ENCODE data around the gene CYP2E1. TPM values are rescaled to one million over a fixed set of nuclear protein-coding genes. Genes with fewer than 3 reads are reported as not detected.

The CYP2E1 gene
- total RNA-seq: 1 to 10 TPM in 1 of 2 donors, under 1 TPM in 1; 0.90 to 3.5 TPM

GRCh38 chr10:133526957-133527588 lies at the start of gene CYP2E1:
TSS of gene CYP2E1 (plus strand) at chr10:133527363. CDS start at chr10:133527396, 33 bp downstream.
- Histone ChIP-seq H3K36me3 (no peaks in the 10 kb centered on the region), H3K9me3 (no peaks in the 10 kb centered on the region), H3K27me3 (peaks cover 32% of the 10 kb centered on the region), H3K4me1 (no peaks in the 10 kb centered on the region), H3K9ac (ENCODE audit: low read depth in 2 of 2, low read length in 2 of 2) (no peak within 1 kb of the TSS), H3K27ac (no peak within 1 kb of the TSS), H3K4me3 (no peak within 1 kb of the TSS)
- no peak for DNase-seq
- intact Hi-C loops (cut with DNase I): loop anchor here (10.0 kb wide), 2 partner anchors 92 to 202 kb away; no protein-coding TSS in a partner anchor
- TF ChIP-seq CTCF (IDR thresholded peaks at IDR 0.05): no peak

- H3K4me3 ChIP-seq: no peak overlapping the region
- H3K9me3 ChIP-seq: no peaks in the 10 kb centered on the region
- no peak overlapping the region for H3K9ac ChIP-seq (ENCODE audit: low read depth in 2 of 2, low read length in 2 of 2)
- H3K27me3 ChIP-seq: no peaks in the 10 kb centered on the region
- TF ChIP-seq CTCF (IDR thresholded peaks at IDR 0.05): no peak
- no peak for DNase-seq
- no peak overlapping the region for H3K27ac ChIP-seq
- intact Hi-C loops (cut with DNase I): no loop called here
- no peaks in the 10 kb centered on the region for H3K4me1 ChIP-seq
- H3K36me3 ChIP-seq: no peaks in the 10 kb centered on the region
Observed at GRCh38 chr10:133481086-133481643, 46.0 kb upstream of the CYP2E1 start.

GRCh38 chr10:133481657-133482056 lies 45.5 kb upstream of the CYP2E1 start:
- Histone ChIP-seq H3K9me3 (no peaks in the 10 kb centered on the region), H3K36me3 (no peaks in the 10 kb centered on the region), H3K4me1 (no peaks in the 10 kb centered on the region), H3K27me3 (no peaks in the 10 kb centered on the region), H3K9ac (ENCODE audit: low read depth in 2 of 2, low read length in 2 of 2) (no peak overlapping the region), H3K27ac (no peak overlapping the region), H3K4me3 (no peak overlapping the region)
- DNase-seq: no peak
- intact Hi-C loops (cut with DNase I): no loop called here
- no peak for TF ChIP-seq CTCF (IDR thresholded peaks at IDR 0.05)

GRCh38 chr10:133484818-133485217 lies 42.3 kb upstream of the CYP2E1 start:
- H3K36me3 ChIP-seq: no peaks in the 10 kb centered on the region
- no peaks in the 10 kb centered on the region for H3K27me3 ChIP-seq
- no peak for DNase-seq
- no peak overlapping the region for H3K9ac ChIP-seq (ENCODE audit: low read depth in 2 of 2, low read length in 2 of 2)
- no peak overlapping the region for H3K4me3 ChIP-seq
- H3K27ac ChIP-seq: no peak overlapping the region
- intact Hi-C loops (cut with DNase I): no loop called here
- TF ChIP-seq CTCF (IDR thresholded peaks at IDR 0.05): no peak
- H3K9me3 ChIP-seq: no peaks in the 10 kb centered on the region
- no peaks in the 10 kb centered on the region for H3K4me1 ChIP-seq

GRCh38 chr10:133487085-133487484 lies 40.1 kb upstream of the CYP2E1 start:
- intact Hi-C loops (cut with DNase I): no loop called here
- Histone ChIP-seq H3K4me3 (no peak overlapping the region), H3K9me3 (no peaks in the 10 kb centered on the region), H3K9ac (ENCODE audit: low read depth in 2 of 2, low read length in 2 of 2) (no peak overlapping the region), H3K27ac (no peak overlapping the region), H3K4me1 (no peaks in the 10 kb centered on the region), H3K36me3 (no peaks in the 10 kb centered on the region), H3K27me3 (no peaks in the 10 kb centered on the region)
- no peak for TF ChIP-seq CTCF (IDR thresholded peaks at IDR 0.05)
- no peak for DNase-seq
